Nephron progenitor cell (in vitro differentiated cells): Measurements from ENCODE around the gene DNAH2.

ENCODE experiments used
- DNase-seq: peaks from one replicate; pipeline ENCODE4 v3.0.0; 2021
- H3K27ac Mint-ChIP-seq: 2 replicates; pipeline ENCODE4 v1.8.0; 2021; ENCODE audit warnings: mild to moderate bottlenecking, moderate library complexity, mixed read lengths
- H3K27me3 Mint-ChIP-seq: 2 replicates; pipeline ENCODE4 v1.8.0; 2021; ENCODE audit warnings: mild to moderate bottlenecking, low read depth, mixed read lengths; ENCODE audit not compliant: poor library complexity
- H3K36me3 Mint-ChIP-seq: 2 replicates; pipeline ENCODE4 v1.8.0; 2021; ENCODE audit warnings: low read depth, mixed read lengths
- H3K4me1 Mint-ChIP-seq: 2 replicates; pipeline ENCODE4 v1.8.0; 2021; ENCODE audit warnings: mixed read lengths
- H3K4me3 Mint-ChIP-seq: 2 replicates; pipeline ENCODE4 v1.8.0; 2021; ENCODE audit warnings: mild to moderate bottlenecking, moderate library complexity, mixed read lengths
- H3K9me3 Mint-ChIP-seq: 2 replicates; pipeline ENCODE4 v1.8.0; 2021; ENCODE audit warnings: mild to moderate bottlenecking, moderate library complexity, mixed read lengths
- CTCF ChIP-seq: fragments of 200-600 bp; sonication (generic); IDR thresholded peaks from 2 replicates; pipeline ENCODE4 v1.5.0; 2021; ENCODE audit warnings: antibody characterized with exemption

Gene DNAH2

DNA sequence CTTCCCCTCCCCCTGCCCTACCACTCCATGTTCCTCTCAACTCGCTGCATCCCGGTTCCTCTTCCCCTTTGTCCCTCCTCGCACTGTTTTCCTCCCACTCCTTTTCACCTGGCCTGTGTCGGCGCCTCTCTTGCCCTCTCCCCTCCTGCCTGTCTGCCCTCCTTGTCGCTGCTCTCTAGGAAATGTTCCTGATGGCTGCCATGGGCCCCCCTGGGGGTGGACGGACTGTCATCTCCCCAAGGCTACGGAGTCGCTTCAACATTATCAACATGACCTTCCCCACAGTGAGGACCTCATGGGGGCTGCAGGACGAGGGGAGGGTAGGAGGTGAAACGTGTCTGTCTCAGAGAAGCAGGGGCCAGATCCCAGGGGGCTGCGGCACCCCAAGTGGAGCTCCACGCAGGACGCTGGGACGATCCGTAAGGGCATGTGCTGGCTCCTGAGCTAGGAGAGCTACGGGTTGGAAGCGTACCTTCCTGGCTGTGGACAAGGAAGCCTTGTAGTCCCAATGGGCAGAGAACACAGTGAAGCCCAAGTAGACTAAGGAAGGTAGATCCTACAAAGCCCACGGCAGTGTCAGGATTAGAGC lies 76.6 kb downstream of the DNAH2 start:
- H3K27ac Mint-ChIP-seq, result no peak overlapping the region

GRCh38 chr17:7797976-7798375 lies 80.4 kb downstream of the DNAH2 start:
- no peaks in the 10 kb centered on the region for H3K9me3 Mint-ChIP-seq
- TF ChIP-seq CTCF, result no peak
- H3K4me3 Mint-ChIP-seq, result no peak overlapping the region

More for the DNA sequence above, 76.6 kb downstream of the DNAH2 start:
- H3K4me3 Mint-ChIP-seq, result no peak overlapping the region
- H3K27me3 Mint-ChIP-seq, result peaks cover 19% of the 10 kb centered on the region
- H3K9me3 Mint-ChIP-seq, result no peaks in the 10 kb centered on the region
- no peak for DNase-seq
- TF ChIP-seq CTCF, result no peak
- H3K36me3 Mint-ChIP-seq, result no peaks in the 10 kb centered on the region
- peaks cover 9% of the 10 kb centered on the region for H3K4me1 Mint-ChIP-seq

DNA sequence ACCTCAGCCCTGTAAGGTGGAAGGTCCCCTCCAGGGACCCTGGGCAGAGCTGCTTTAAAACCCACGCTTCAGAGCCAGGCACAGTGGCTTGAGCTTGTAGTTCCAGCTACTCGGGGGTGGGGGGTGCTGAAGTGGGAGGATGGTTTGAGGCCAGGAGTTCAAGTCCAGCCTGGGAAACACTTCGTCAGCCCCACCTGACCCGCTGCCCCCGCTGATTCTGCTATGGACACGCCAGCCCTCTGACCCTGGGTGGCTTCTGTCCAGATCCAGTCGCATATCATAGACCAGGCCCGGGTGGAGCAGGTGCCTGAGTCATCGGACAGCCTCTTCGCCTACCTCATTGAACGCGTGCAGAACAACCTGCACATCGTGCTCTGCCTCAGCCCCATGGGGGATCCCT lies 81.3 kb downstream of the DNAH2 start:
- Mint-ChIP-seq H3K36me3 (no peaks in the 10 kb centered on the region), H3K27ac (peak overlapping the region; percentile 68), H3K4me1 (peaks cover 25% of the 10 kb centered on the region), H3K9me3 (no peaks in the 10 kb centered on the region), H3K27me3 (peaks cover 18% of the 10 kb centered on the region), H3K4me3 (no peak overlapping the region)
- no peak for DNase-seq
- TF ChIP-seq CTCF, result no peak

More at GRCh38 chr17:7797976-7798375, 80.4 kb downstream of the DNAH2 start:
- H3K36me3 Mint-ChIP-seq, result no peaks in the 10 kb centered on the region
- H3K4me1 Mint-ChIP-seq, result peaks cover 22% of the 10 kb centered on the region
- no peak for DNase-seq
- no peak overlapping the region for H3K27ac Mint-ChIP-seq
- peaks cover 14% of the 10 kb centered on the region for H3K27me3 Mint-ChIP-seq

DNA sequence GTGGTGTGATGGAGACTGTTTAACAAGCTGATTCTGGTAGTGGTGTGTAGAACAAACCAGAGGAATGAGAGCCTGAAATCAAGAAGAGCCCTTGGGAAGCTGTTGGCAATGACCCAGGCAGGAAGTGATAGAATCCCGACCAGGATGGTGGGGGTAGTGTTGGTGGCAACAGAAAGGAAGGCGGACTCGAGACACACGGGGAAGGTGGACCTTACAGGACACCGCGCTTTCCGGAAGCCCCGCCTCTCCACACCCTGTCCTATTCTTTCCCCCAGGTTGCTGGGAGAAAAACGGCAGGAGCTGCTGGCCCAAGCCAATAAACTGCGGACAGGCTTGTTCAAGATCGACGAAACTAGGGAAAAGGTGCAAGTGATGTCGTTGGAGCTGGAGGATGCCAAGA lies 86.4 kb downstream of the DNAH2 start:
- H3K9me3 Mint-ChIP-seq, result no peaks in the 10 kb centered on the region
- H3K27ac Mint-ChIP-seq, result no peak overlapping the region
- DNase-seq, result no peak
- H3K4me1 Mint-ChIP-seq, result peaks cover 31% of the 10 kb centered on the region
- peaks cover 26% of the 10 kb centered on the region for H3K27me3 Mint-ChIP-seq
- no peak for TF ChIP-seq CTCF
- no peak overlapping the region for H3K4me3 Mint-ChIP-seq
- H3K36me3 Mint-ChIP-seq, result no peaks in the 10 kb centered on the region

DNA sequence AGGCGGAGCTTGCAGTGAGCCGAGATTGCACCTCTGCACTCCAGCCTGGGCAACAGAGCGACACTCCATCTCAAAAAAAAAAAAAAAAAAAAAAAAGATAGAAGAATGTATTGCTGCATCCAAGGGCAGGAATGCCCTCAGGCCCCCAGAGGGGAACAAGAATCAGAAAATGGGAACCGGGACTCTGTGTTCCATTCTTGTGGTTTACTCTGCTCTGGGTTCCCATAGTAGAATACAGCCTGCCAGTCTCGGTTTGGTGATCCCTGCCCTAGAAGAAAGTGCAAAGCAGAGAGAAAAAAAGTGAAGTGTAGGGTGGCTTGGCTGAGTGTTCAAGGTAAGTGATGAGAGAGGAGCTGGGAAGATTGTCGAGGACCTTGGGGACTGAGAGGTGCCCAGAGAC lies 89.0 kb downstream of the DNAH2 start:
- Mint-ChIP-seq H3K27me3 (peaks cover 43% of the 10 kb centered on the region), H3K4me3 (no peak overlapping the region), H3K27ac (peak overlapping the region; percentile 8), H3K4me1 (peaks cover 29% of the 10 kb centered on the region), H3K9me3 (no peaks in the 10 kb centered on the region), H3K36me3 (no peaks in the 10 kb centered on the region)
- no peak for DNase-seq
- TF ChIP-seq CTCF, result no peak

GRCh38 chr17:7807206-7807605 lies 89.7 kb downstream of the DNAH2 start:
- peaks cover 45% of the 10 kb centered on the region for H3K27me3 Mint-ChIP-seq
- H3K36me3 Mint-ChIP-seq, result no peaks in the 10 kb centered on the region
- H3K27ac Mint-ChIP-seq, result peak overlapping the region; percentile 49
- no peak overlapping the region for H3K4me3 Mint-ChIP-seq
- DNase-seq, result no peak
- no peaks in the 10 kb centered on the region for H3K9me3 Mint-ChIP-seq
- no peak for TF ChIP-seq CTCF
- H3K4me1 Mint-ChIP-seq, result peaks cover 23% of the 10 kb centered on the region
